ENCODE data around the gene SSTR1.

The SSTR1 gene

DNA sequence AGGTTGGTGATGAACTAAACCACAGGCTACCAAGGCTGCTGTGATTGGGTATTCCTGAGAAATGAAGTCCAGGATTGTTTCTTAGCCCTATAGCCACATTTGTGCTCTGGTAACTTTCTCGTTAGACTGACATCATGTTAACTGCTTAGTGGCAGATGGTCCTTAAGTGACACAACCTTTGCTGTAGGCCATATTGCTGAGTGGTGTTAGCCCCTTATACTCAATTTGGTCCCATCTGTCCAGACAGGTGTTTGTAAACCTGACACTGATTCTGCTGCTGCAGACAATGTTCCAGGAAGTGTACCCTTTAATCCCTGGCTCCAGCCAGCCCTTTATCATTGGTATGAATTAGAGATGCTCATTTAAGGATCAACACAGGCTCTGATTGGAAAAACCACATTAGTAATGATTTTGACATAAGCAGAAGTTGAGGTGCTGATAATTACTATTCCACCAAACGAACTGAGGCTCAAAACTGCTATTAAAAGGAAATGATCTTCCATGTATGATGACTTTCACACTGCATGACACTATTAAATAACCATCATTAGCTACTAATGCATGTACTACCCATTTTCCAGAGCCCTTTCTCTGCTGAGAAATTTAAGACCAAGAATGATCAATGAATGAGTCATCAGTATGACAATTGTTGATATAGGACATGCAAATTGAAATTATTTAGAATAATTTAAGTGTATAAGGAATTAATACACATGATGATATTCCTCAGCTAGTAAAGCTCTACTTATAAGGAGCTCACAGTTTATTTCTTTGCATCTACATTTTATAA lies 3.6 kb upstream of the SSTR1 start:
- no peak for DNase-seq

DNA sequence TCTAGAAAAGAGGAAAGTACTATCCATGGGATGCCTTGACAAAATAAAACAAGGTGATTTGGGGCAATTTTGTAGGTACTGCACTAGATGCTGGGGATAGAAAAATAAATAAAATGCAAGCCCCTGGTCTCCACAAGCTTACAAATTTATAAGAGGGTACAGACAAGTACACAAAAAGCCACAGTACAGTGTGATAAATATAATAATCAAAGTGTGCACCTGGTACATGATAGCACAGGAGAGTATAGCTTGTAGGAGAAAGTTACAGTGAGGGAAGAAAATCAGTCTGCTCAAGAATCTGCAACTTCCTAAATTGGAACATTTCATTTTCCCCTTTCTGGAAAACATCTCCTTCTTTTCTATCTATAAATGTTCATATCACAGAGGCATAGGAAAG lies 3.0 kb upstream of the SSTR1 start:
- no peak for DNase-seq

- no peak for DNase-seq
Measured at GRCh38 chr14:38205119-38205813, 2.4 kb upstream of the SSTR1 start.

GRCh38 chr14:38205949-38206665 lies 1.6 kb upstream of the SSTR1 start:
- no peak for DNase-seq

DNA sequence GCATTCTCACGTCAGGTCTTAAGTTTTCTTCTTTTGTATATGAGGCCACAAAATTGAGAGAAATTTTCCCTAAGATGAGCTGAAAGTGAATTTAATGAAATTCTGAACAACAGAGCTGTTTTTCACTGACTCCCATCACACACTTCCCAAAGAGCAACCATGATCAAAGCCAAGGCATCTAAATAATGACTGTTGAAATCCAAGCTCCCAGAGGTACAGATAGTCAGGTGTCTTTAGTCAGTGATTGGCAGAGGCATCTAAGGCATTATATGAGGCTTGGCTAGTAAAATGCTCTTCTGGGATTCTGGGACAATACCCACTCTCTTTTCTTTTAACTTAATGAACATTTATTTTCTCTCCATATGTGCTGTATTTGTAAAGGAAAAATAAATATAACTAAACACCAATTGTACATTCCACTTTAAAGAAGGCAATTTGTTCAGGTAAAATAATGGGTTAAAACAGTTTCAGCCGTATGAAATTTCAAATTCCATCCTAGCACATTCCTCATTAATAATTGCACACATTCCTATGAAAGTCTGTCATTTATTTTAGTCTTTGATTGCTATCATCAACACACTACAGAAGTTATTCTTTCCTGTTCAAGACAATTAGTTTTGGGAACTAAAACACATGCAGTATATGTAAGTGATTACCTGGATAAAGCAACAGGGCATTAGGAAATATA lies 871 bp upstream of the SSTR1 start:
- DNase-seq = no peak

DNA sequence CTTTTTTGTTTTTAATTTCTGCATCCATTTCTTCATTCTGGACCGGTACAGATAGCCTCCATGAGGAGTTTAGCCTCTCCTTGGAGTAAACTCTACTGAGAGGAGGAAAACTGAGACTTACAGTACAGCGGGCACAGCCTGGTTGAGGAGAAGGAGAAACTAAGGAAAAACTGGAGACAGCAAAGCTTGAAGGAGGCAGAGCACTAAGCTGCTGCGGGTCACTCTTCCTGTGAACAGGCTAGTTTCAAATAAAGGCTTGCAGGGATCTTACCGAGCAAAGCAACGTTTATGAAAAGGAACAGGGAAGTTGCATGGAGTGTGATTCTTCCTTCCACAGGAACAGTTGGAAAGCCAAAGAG lies 348 bp upstream of the SSTR1 start:
- no peak for DNase-seq

DNA sequence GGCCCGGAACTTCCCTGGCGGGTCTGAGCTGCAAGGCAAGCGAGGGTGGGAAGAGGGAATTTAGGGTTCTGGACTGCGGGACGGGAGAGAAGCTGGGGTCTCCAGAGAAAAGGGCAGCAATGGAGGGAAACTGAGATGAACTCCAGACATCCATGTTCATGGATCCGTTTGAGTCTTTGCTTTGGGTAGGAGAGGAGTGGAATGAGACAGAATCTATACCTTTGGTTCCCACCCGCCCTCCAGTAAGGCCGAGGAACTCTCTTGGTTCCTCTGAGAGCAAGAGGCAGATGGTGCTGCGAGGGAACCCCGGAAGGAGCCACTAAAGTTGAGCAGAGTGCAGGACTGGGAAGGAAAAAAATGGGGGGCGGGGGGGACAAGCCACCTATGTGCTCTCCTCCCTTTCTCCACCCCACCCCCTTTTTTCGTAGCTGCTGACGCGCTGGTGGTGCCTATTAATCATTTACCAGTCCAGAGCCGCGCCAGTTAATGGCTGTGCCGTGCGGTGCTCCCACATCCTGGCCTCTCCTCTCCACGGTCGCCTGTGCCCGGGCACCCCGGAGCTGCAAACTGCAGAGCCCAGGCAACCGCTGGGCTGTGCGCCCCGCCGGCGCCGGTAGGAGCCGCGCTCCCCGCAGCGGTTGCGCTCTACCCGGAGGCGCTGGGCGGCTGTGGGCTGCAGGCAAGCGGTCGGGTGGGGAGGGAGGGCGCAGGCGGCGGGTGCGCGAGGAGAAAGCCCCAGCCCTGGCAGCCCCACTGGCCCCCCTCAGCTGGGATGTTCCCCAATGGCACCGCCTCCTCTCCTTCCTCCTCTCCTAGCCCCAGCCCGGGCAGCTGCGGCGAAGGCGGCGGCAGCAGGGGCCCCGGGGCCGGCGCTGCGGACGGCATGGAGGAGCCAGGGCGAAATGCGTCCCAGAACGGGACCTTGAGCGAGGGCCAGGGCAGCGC lies 1.2 kb downstream of the SSTR1 start:
- DNase-seq = peak; percentile 16

DNA sequence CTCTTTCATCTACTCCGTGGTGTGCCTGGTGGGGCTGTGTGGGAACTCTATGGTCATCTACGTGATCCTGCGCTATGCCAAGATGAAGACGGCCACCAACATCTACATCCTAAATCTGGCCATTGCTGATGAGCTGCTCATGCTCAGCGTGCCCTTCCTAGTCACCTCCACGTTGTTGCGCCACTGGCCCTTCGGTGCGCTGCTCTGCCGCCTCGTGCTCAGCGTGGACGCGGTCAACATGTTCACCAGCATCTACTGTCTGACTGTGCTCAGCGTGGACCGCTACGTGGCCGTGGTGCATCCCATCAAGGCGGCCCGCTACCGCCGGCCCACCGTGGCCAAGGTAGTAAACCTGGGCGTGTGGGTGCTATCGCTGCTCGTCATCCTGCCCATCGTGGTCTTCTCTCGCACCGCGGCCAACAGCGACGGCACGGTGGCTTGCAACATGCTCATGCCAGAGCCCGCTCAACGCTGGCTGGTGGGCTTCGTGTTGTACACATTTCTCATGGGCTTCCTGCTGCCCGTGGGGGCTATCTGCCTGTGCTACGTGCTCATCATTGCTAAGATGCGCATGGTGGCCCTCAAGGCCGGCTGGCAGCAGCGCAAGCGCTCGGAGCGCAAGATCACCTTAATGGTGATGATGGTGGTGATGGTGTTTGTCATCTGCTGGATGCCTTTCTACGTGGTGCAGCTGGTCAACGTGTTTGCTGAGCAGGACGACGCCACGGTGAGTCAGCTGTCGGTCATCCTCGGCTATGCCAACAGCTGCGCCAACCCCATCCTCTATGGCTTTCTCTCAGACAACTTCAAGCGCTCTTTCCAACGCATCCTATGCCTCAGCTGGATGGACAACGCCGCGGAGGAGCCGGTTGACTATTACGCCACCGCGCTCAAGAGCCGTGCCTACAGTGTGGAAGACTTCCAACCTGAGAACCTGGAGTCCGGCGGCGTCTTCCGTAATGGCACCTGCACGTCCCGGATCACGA lies 2.2 kb downstream of the SSTR1 start:
- no peak for DNase-seq

DNA sequence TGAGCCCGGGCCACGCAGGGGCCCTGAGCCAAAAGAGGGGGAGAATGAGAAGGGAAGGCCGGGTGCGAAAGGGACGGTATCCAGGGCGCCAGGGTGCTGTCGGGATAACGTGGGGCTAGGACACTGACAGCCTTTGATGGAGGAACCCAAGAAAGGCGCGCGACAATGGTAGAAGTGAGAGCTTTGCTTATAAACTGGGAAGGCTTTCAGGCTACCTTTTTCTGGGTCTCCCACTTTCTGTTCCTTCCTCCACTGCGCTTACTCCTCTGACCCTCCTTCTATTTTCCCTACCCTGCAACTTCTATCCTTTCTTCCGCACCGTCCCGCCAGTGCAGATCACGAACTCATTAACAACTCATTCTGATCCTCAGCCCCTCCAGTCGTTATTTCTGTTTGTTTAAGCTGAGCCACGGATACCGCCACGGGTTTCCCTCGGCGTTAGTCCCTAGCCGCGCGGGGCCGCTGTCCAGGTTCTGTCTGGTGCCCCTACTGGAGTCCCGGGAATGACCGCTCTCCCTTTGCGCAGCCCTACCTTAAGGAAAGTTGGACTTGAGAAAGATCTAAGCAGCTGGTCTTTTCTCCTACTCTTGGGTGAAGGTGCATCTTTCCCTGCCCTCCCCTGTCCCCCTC lies 3.0 kb downstream of the SSTR1 start:
- no peak for DNase-seq

- DNase-seq = no peak
Measured at GRCh38 chr14:38211255-38211735, 3.6 kb downstream of the SSTR1 start.

DNA sequence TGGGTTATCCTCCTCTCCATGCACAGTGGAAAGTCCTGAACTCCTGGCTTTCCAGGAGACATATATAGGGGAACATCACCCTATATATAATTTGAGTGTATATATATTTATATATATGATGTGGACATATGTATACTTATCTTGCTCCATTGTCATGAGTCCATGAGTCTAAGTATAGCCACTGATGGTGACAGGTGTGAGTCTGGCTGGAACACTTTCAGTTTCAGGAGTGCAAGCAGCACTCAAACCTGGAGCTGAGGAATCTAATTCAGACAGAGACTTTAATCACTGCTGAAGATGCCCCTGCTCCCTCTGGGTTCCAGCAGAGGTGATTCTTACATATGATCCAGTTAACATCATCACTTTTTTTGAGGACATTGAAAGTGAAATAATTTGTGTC lies 4.4 kb downstream of the SSTR1 start:
- no peak for DNase-seq

GRCh38 chr14:38213001-38213400 lies 5.3 kb downstream of the SSTR1 start:
- no peak for DNase-seq

- no peak for DNase-seq
Measured at GRCh38 chr14:38217553-38217952, 9.8 kb downstream of the SSTR1 start.

DNA sequence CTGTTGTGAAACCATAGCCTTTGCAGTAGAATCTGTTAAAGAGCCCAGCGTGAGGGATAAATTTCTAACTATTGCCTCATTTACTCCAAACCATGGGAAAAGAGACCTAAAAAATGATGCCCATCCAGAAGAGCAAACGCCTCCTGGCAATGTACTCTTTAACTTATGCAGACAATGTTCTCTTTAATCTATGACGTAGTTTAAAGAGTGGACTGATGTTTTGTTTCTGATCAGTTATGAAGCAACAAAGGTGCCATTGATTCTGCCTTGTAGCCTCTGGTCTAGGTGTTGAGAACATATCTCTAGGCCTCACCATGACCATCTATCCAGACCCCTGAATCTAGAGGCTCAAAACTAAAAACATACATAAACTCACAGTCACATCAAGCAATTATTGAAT lies 13.4 kb downstream of the SSTR1 start:
- no peak for DNase-seq

DNA sequence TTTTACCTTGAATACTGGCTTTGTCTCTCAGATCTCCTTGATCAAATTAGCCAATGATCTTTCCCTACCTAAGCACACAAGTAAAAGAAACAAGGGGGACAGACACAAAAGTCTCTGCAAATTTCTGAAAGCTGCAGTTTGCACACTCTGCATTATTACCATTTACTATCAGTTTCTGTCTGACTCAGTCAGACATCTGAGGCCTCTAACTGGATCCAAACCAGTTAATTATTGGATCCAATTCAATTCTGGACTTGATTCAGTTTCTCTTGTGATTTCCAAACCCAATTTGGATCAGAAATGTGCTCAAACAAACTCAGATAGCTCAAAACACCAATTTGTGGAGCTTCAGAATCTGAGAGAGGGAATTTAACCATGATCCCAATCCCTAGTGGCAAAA lies 16.6 kb downstream of the SSTR1 start:
- no peak for DNase-seq

DNA sequence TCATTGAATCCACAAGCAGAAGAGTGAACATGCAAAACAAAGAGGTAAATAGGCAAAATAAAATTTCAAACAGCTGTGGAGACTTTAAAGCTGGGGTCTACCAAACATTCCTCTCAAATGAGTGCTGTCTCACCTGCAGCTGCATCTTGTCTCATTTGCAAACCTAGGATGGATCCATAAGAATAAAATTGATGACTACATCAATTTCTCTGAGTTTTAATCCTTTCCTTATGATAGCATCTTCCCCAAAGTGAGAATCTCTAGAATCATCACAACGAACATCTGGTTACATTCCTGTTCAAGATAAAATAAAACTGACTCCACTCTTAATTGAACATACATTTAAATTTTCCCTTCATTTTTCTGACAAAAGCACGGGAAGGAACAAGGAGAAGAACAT lies 18.2 kb downstream of the SSTR1 start:
- no peak for DNase-seq

- DNase-seq = no peak
Measured at GRCh38 chr14:38226366-38226765, 18.7 kb downstream of the SSTR1 start.

DNA sequence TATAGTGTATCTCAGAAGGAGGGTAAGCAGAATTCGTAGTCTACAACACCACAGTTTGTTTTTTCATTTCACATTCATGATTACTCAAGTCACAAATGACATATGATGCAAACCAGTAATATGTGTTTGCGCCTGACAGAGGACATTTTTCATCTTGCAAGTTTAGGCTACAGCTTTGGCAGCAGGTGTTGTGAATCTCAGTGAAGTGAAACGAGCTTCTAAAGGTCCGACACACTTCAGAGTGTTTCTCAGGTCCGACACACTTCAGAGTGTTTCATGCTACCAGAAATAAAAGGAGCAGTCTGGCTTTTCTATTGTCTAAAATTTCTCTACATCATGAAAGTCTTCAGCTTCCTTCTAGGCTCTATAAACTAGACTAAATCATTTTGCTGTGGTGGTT lies 25.5 kb downstream of the SSTR1 start:
- DNase-seq = no peak

GRCh38 chr14:38238332-38238731 lies 30.6 kb downstream of the SSTR1 start:
- DNase-seq = no peak

DNA sequence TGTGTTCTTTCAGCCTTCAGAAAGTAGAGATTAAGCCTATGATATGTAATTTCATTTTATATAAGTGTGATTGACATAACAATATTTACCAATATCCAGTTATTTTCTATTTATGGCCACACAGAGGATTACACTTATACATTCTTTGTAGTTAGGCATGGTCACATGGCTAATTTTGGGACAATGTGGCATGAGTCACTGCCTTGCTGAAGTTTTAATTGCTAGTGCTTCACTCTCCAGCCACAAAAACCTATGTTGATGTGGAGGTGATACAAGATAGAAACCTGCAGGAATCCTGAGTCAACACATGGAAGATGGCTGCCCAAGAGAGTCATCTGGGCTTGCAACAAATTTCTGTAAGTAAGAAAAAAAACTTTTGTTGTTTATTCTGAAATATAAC lies 31.2 kb downstream of the SSTR1 start:
- DNase-seq = no peak

Data from activated naive CD4-positive, alpha-beta T cell treated with anti-CD3 and anti-CD28 coated beads, Interleukin-2, amount 50 U/mL, for 16 hours (primary cell).